SK-N-SH (cell line): ENCODE results near the gene LDLRAP1. TPM values are rescaled to one million over a fixed set of nuclear protein-coding genes. Genes with fewer than 3 reads are reported as not detected.

ENCODE experiments used
- CTCF ChIA-PET: fragments of 300-600, 350-600 bp; formaldehyde crosslinking; extraction: SDS; loops from one replicate; lab custom pipeline; 2021; lab: Yijun Ruan, JAX
- POLR2A ChIA-PET: fragments of 350-600 bp; sonication (Branson Sonifier 250); formaldehyde crosslinking; extraction: SDS; loops from one replicate; lab custom pipeline; 2020; ENCODE audit warnings: antibody characterized with exemption, inconsistent platforms; lab: Yijun Ruan, JAX
- DNase-seq: peaks from one replicate; pipeline ENCODE4 v3.0.0; 2012
- H2AFZ ChIP-seq: fragments of 200-600 bp; sonication (generic); 2 replicates; pipeline ENCODE4 v1.8.1; 2016; ENCODE audit warnings: antibody characterized with exemption, mild to moderate bottlenecking, low read depth
- H3F3A ChIP-seq: fragments of 200-600 bp; sonication (generic); replicated peaks from 2 replicates; pipeline ENCODE3; 2016; ENCODE audit warnings: antibody characterized with exemption, mild to moderate bottlenecking; ENCODE audit not compliant: insufficient read depth
- H3K27ac ChIP-seq, 2 experiments: fragments of 200-500 bp in 1 of 2; fragments of 200-600 bp in 1 of 2; sonication (Bioruptor generic) in 1 of 2; sonication (generic), shearing (Covaris generic) in 1 of 2; 2 replicates each; pipeline versions ENCODE4 v1.5.1 to v1.6.1; 2014 to 2016; ENCODE audit warnings: low read depth in 2 of 2, inconsistent platforms in 1 of 2, low read length in 1 of 2, mild to moderate bottlenecking in 1 of 2, mixed read lengths in 1 of 2
- H3K27me3 ChIP-seq: fragments of 200-600 bp; sonication (generic), shearing (Covaris generic); 2 replicates; pipeline ENCODE4 v1.6.1; 2016; ENCODE audit warnings: mixed run types; ENCODE audit not compliant: insufficient read depth
- H3K36me3 ChIP-seq, 2 experiments: fragments of 200-500 bp in 1 of 2; fragments of 200-600 bp in 1 of 2; sonication (Bioruptor generic) in 1 of 2; sonication (generic) in 1 of 2; replicated peaks in 1 of 2; 2 replicates each; pipeline versions ENCODE3 to v1.5.1; 2014 to 2016; ENCODE audit warnings: low read length in 1 of 2, mild to moderate bottlenecking in 1 of 2; ENCODE audit not compliant: insufficient read depth in 2 of 2, control insufficient read depth in 1 of 2
- H3K4me1 ChIP-seq, 2 experiments: fragments of 200-500 bp in 1 of 2; fragments of 200-600 bp in 1 of 2; sonication (Bioruptor generic) in 1 of 2; sonication (generic), shearing (Covaris generic) in 1 of 2; 2 replicates each; pipeline versions ENCODE4 v1.5.1 to v1.6.1; 2014 to 2016; ENCODE audit warnings: low read depth in 1 of 2, low read length in 1 of 2, mixed run types in 1 of 2; ENCODE audit not compliant: insufficient read depth in 2 of 2, control insufficient read depth in 1 of 2
- H3K4me2 ChIP-seq: fragments of 200-600 bp; sonication (generic), shearing (Covaris generic); 2 replicates; pipeline ENCODE4 v1.6.1; 2017; ENCODE audit warnings: mixed run types
- H3K4me3 ChIP-seq, 2 experiments: fragments of 200-500 bp in 1 of 2; fragments of 200-600 bp in 1 of 2; sonication (Bioruptor generic) in 1 of 2; sonication (generic), shearing (Covaris generic) in 1 of 2; 2 replicates each; pipeline versions ENCODE4 v1.5.1 to v1.8.1; 2014 to 2016; ENCODE audit warnings: low read depth in 2 of 2, inconsistent platforms in 1 of 2, low read length in 1 of 2, mild to moderate bottlenecking in 1 of 2, mixed read lengths in 1 of 2, moderate library complexity in 1 of 2
- H3K79me2 ChIP-seq: fragments of 200-600 bp; sonication (generic); 2 replicates; pipeline ENCODE4 v1.8.1; 2017; ENCODE audit warnings: mild to moderate bottlenecking; ENCODE audit not compliant: insufficient read depth
- H3K9ac ChIP-seq: fragments of 200-600 bp; sonication (generic); 2 replicates; pipeline ENCODE4 v1.6.1; 2017; ENCODE audit warnings: mixed run types
- H3K9me2 ChIP-seq: fragments of 200-600 bp; sonication (generic); 2 replicates; pipeline ENCODE4 v1.6.1; 2017; ENCODE audit warnings: mixed run types
- H3K9me3 ChIP-seq: fragments of 200-600 bp; sonication (generic); 2 replicates; pipeline ENCODE4 v1.6.1; 2017; ENCODE audit warnings: mixed run types, mild to moderate bottlenecking, moderate library complexity
- H4K20me1 ChIP-seq: fragments of 200-600 bp; sonication (generic); 2 replicates; pipeline ENCODE4 v1.6.1; 2017; ENCODE audit warnings: mild to moderate bottlenecking, mixed run types; ENCODE audit not compliant: insufficient read depth
- CHD2 ChIP-seq: fragments of 150-350 bp; IDR thresholded peaks from 2 replicates; pipeline ENCODE4 v1.6.1; 2018; ENCODE audit warnings: low read length; ENCODE audit not compliant: partially characterized antibody
- ELF1 ChIP-seq: IDR thresholded peaks from 2 replicates; pipeline ENCODE4 v1.4.0; 2012
- EP300 ChIP-seq, 2 experiments: IDR thresholded peaks; 2 replicates each; pipeline versions ENCODE4 v1.4.0 to v1.6.1; 2012; ENCODE audit warnings: borderline replicate concordance in 1 of 2, low read depth in 1 of 2, low read length in 1 of 2
- FOSL2 ChIP-seq: IDR thresholded peaks from 2 replicates; pipeline ENCODE4 v1.4.0; 2012; ENCODE audit warnings: low read depth, mild to moderate bottlenecking, moderate library complexity, borderline replicate concordance
- GABPA ChIP-seq: IDR thresholded peaks from 2 replicates; pipeline ENCODE4 v1.4.0; 2012; ENCODE audit warnings: low read depth, mild to moderate bottlenecking
- GATA2 ChIP-seq: sonication (generic); formaldehyde crosslinking; IDR thresholded peaks from 2 replicates; pipeline ENCODE4 v1.5.0; 2020; ENCODE audit warnings: mild to moderate bottlenecking, missing genetic modification reagents
- JUND ChIP-seq: IDR thresholded peaks from 2 replicates; pipeline ENCODE4 v1.4.0; 2012
- NRF1 ChIP-seq: IDR thresholded peaks from 2 replicates; pipeline ENCODE4 v1.6.1; 2012; ENCODE audit warnings: low read depth, mild to moderate bottlenecking, low read length
- POLR2AphosphoS5 ChIP-seq: IDR thresholded peaks from 2 replicates; pipeline ENCODE4 v1.6.1; 2012; ENCODE audit warnings: low read depth, low read length
- RXRA ChIP-seq: IDR thresholded peaks from 2 replicates; pipeline ENCODE4 v1.4.0; 2012; ENCODE audit warnings: low read depth, mild to moderate bottlenecking, borderline replicate concordance
- SMC3 ChIP-seq: IDR thresholded peaks from 2 replicates; pipeline ENCODE4 v1.6.1; 2012; ENCODE audit warnings: low read depth, low read length, improper control_type of control experiment
- TCF12 ChIP-seq: IDR thresholded peaks from 2 replicates; pipeline ENCODE4 v1.4.0; 2012
- TEAD4 ChIP-seq: IDR thresholded peaks from 2 replicates; pipeline ENCODE4 v1.4.0; 2012; ENCODE audit warnings: mild to moderate bottlenecking, borderline replicate concordance; ENCODE audit not compliant: insufficient read depth
- WGBS: methylation state at CpG from one replicate; pipeline ENCODE4 v1.1.6; 2017; ENCODE audit warnings: low lambda C conversion rate; 5-methylcytosine and 5-hydroxymethylcytosine counted together
- polyA plus RNA-seq, 3 experiments: library from polyadenylated mRNA; depleted of rRNA; stranded (reverse); fragments of >200 nt; gene quantifications; 2 replicates each; pipeline ENCODE4 v1.2.3, GENCODE V29; 2012
- TF ChIP-seq, protein P1 (sequence below): IDR thresholded peaks from 2 replicates; pipeline ENCODE4 v1.4.0; 2012; ENCODE audit warnings: low read depth, borderline replicate concordance
- TF ChIP-seq, protein P2 (sequence below): fragments of 150-350 bp; IDR thresholded peaks from 2 replicates; pipeline ENCODE4 v1.6.1; 2016; ENCODE audit warnings: mild to moderate bottlenecking, low read depth, low read length
- TF ChIP-seq, protein P3 (sequence below): fragments of 150-350 bp; IDR thresholded peaks from 2 replicates; pipeline ENCODE4 v1.6.1; 2017; ENCODE audit warnings: antibody characterized with exemption, low read length, low read depth, borderline replicate concordance
- TF ChIP-seq, protein P4 (sequence below): IDR thresholded peaks from 2 replicates; pipeline ENCODE4 v1.6.1; 2012; ENCODE audit warnings: mild to moderate bottlenecking, low read depth, low read length, moderate library complexity

LDLRAP1 gene
- polyA plus RNA-seq, 1 of the 3 experiments (the other 2 are of a cell fraction) = 19.1 TPM

DNA sequence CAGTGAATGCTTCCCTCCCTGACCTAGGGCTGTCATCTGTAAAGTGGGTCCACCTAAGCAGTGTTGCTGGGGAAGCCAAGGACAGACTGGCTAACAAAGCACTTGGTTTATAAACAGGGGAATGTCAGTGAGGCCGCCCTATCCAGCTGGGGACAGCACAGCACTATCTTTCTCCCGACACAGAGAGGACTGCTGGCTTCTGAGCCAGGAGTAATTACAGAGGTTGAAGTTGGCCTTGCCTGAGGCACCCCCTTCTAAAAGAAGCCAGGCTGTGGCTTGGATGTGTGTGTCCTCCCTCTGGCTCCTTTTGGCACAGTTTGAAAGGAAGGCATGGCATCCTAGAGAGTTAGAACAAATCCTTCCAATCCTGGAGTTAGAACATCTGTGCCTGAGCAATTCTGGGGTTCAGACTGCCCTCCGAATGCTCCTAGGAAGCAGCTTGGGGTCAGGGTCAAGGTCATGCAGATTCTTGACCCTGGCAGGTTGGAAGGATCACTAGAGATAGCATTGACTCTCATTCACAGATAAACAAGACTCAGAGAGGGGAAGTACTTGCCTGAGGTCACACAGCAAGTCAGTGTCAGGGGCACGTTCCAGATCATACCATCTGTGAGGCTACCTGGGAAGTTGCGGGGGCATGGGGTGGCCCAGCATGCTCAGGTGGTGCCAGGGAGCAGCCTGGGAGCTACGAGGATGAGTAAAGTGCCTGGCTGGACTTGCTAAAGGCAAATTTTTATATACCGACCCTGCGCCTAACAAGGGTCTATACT is 1.3 kb upstream of the LDLRAP1 start:
- no peak overlapping the region for H3K4me3 ChIP-seq

More for the DNA sequence above, 1.3 kb upstream of the LDLRAP1 start:
- H3K9me3 ChIP-seq = no peaks in the 10 kb centered on the region
- H3K79me2 ChIP-seq = peaks cover 26% of the 10 kb centered on the region; the same call in 1 of the 2 replicates
- H3K9ac ChIP-seq = no peak overlapping the region
- TF ChIP-seq RXRA (no peak), NRF1 (no peak), FOSL2 (no peak), GABPA (no peak), EP300 (IDR thresholded peaks at IDR 0.05; ENCODE audit: borderline replicate concordance in 1 of 2, low read depth in 1 of 2, low read length in 1 of 2) (no peak), CHD2 (no peak), ELF1 (no peak), TEAD4 (no peak), POLR2AphosphoS5 (no peak), GATA2 (CRISPR knock-in tag) (no peak), SMC3 (no peak), TCF12 (no peak), JUND (no peak)
- TF ChIP-seq, protein P1, sequence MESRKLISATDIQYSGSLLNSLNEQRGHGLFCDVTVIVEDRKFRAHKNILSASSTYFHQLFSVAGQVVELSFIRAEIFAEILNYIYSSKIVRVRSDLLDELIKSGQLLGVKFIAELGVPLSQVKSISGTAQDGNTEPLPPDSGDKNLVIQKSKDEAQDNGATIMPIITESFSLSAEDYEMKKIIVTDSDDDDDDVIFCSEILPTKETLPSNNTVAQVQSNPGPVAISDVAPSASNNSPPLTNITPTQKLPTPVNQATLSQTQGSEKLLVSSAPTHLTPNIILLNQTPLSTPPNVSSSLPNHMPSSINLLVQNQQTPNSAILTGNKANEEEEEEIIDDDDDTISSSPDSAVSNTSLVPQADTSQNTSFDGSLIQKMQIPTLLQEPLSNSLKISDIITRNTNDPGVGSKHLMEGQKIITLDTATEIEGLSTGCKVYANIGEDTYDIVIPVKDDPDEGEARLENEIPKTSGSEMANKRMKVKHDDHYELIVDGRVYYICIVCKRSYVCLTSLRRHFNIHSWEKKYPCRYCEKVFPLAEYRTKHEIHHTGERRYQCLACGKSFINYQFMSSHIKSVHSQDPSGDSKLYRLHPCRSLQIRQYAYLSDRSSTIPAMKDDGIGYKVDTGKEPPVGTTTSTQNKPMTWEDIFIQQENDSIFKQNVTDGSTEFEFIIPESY = no peak
- TF ChIP-seq, protein P2, sequence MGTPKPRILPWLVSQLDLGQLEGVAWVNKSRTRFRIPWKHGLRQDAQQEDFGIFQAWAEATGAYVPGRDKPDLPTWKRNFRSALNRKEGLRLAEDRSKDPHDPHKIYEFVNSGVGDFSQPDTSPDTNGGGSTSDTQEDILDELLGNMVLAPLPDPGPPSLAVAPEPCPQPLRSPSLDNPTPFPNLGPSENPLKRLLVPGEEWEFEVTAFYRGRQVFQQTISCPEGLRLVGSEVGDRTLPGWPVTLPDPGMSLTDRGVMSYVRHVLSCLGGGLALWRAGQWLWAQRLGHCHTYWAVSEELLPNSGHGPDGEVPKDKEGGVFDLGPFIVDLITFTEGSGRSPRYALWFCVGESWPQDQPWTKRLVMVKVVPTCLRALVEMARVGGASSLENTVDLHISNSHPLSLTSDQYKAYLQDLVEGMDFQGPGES = no peak
- TF ChIP-seq, protein P3, sequence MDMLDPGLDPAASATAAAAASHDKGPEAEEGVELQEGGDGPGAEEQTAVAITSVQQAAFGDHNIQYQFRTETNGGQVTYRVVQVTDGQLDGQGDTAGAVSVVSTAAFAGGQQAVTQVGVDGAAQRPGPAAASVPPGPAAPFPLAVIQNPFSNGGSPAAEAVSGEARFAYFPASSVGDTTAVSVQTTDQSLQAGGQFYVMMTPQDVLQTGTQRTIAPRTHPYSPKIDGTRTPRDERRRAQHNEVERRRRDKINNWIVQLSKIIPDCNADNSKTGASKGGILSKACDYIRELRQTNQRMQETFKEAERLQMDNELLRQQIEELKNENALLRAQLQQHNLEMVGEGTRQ = no peak
- TF ChIP-seq, protein P4, sequence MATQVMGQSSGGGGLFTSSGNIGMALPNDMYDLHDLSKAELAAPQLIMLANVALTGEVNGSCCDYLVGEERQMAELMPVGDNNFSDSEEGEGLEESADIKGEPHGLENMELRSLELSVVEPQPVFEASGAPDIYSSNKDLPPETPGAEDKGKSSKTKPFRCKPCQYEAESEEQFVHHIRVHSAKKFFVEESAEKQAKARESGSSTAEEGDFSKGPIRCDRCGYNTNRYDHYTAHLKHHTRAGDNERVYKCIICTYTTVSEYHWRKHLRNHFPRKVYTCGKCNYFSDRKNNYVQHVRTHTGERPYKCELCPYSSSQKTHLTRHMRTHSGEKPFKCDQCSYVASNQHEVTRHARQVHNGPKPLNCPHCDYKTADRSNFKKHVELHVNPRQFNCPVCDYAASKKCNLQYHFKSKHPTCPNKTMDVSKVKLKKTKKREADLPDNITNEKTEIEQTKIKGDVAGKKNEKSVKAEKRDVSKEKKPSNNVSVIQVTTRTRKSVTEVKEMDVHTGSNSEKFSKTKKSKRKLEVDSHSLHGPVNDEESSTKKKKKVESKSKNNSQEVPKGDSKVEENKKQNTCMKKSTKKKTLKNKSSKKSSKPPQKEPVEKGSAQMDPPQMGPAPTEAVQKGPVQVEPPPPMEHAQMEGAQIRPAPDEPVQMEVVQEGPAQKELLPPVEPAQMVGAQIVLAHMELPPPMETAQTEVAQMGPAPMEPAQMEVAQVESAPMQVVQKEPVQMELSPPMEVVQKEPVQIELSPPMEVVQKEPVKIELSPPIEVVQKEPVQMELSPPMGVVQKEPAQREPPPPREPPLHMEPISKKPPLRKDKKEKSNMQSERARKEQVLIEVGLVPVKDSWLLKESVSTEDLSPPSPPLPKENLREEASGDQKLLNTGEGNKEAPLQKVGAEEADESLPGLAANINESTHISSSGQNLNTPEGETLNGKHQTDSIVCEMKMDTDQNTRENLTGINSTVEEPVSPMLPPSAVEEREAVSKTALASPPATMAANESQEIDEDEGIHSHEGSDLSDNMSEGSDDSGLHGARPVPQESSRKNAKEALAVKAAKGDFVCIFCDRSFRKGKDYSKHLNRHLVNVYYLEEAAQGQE = no peak
- no peaks in the 10 kb centered on the region for H3K27me3 ChIP-seq
- H2AFZ ChIP-seq = no peak overlapping the region
- no peak overlapping the region for H3K4me2 ChIP-seq
- WGBS = 80% methylated on average over 3 of the region's 8 CpGs
- H3F3A ChIP-seq = no peaks in the 10 kb centered on the region
- H4K20me1 ChIP-seq = peaks cover 14% of the 10 kb centered on the region; the same call in 1 of the 2 replicates
- no peaks in the 10 kb centered on the region for H3K9me2 ChIP-seq
- H3K36me3 ChIP-seq = no peaks in the 10 kb centered on the region
- POLR2A ChIA-PET = no interaction called here
- DNase-seq = no peak
- CTCF ChIA-PET = interaction anchor here (0.9 to 1.0 kb wide), 2 partner anchors 21 to 77 kb away, joined by 3 read pairs; no protein-coding TSS in a partner anchor
- peaks cover 6 to 26% of the 10 kb centered on the region in 2 experiments; a peak in 2 of 4 replicates for H3K4me1 ChIP-seq
- H3K27ac ChIP-seq = no peak overlapping the region
